Neural crest cell (in vitro differentiated cells): Measurements from ENCODE around the gene SYNE2. TPM values are rescaled to one million over a fixed set of nuclear protein-coding genes. Genes with fewer than 3 reads are reported as not detected.

Experiments
- DNase-seq: peaks from one replicate; pipeline ENCODE4 v3.0.0; 2021; ENCODE audit warnings: low read depth, mixed read lengths, low spot score
- H3K27ac Mint-ChIP-seq: one replicate; pipeline ENCODE4 v1.8.0; 2021; ENCODE audit warnings: mild to moderate bottlenecking, mixed read lengths; ENCODE audit not compliant: unreplicated experiment
- H3K27me3 Mint-ChIP-seq: 2 replicates; pipeline ENCODE4 v1.8.0; 2021; ENCODE audit warnings: low read depth, mild to moderate bottlenecking, mixed read lengths
- H3K36me3 Mint-ChIP-seq: 2 replicates; pipeline ENCODE4 v1.8.0; 2021; ENCODE audit warnings: low read depth, mild to moderate bottlenecking, mixed read lengths
- H3K4me1 Mint-ChIP-seq: 2 replicates; pipeline ENCODE4 v1.8.0; 2021; ENCODE audit warnings: mixed read lengths
- H3K4me3 Mint-ChIP-seq: one replicate; pipeline ENCODE4 v1.8.0; 2021; ENCODE audit warnings: mild to moderate bottlenecking, mixed read lengths
- H3K9me3 Mint-ChIP-seq: 2 replicates; pipeline ENCODE4 v1.8.0; 2021; ENCODE audit warnings: mixed read lengths
- total RNA-seq: library from RNA; stranded (reverse); gene quantifications from 2 replicates; pipeline ENCODE4 v1.2.1, GENCODE V29; 2021
- TF ChIP-seq, protein P1 (sequence below): fragments of 200-600 bp; sonication (generic); conservative IDR thresholded peaks from 2 replicates; pipeline ENCODE4 v1.5.0; 2021; ENCODE audit warnings: antibody characterized with exemption, mild to moderate bottlenecking

SYNE2 gene
- total RNA-seq, 1 donor from 2014 or later, result 84.8 TPM

- no peak for DNase-seq
- Mint-ChIP-seq H3K27ac (no peak overlapping the region), H3K4me3 (no peak overlapping the region), H3K27me3 (no peaks in the 10 kb centered on the region), H3K9me3 (no peaks in the 10 kb centered on the region), H3K4me1 (no peaks in the 10 kb centered on the region), H3K36me3 (peaks cover 26% of the 10 kb centered on the region)
- TF ChIP-seq, protein P1, sequence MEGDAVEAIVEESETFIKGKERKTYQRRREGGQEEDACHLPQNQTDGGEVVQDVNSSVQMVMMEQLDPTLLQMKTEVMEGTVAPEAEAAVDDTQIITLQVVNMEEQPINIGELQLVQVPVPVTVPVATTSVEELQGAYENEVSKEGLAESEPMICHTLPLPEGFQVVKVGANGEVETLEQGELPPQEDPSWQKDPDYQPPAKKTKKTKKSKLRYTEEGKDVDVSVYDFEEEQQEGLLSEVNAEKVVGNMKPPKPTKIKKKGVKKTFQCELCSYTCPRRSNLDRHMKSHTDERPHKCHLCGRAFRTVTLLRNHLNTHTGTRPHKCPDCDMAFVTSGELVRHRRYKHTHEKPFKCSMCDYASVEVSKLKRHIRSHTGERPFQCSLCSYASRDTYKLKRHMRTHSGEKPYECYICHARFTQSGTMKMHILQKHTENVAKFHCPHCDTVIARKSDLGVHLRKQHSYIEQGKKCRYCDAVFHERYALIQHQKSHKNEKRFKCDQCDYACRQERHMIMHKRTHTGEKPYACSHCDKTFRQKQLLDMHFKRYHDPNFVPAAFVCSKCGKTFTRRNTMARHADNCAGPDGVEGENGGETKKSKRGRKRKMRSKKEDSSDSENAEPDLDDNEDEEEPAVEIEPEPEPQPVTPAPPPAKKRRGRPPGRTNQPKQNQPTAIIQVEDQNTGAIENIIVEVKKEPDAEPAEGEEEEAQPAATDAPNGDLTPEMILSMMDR, result no peak
These were observed 367.3 kb downstream of the SYNE2 start for GRCh38 chr14:64220056-64220455.

DNA sequence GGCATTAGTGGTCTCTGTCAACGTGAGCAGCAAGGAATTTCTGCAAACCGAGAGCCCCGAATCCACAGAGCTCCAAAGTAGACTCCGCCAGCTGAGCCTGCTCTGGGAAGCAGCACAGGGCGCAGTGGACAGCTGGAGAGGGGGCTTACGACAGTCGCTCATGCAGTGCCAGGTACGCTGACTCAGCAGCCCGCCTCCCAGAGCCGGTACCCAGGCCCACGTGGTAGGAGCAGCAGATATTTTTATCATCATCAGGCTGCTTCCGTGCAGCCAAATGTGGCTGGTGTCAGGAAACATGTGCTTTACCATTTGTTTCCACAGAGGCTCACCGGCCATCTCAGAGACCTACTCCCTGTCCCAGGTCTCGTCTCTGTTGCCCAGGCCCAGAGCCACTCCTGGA lies 367.7 kb downstream of the SYNE2 start:
- H3K27ac Mint-ChIP-seq, result no peak overlapping the region
- peaks cover 23% of the 10 kb centered on the region for H3K36me3 Mint-ChIP-seq

GRCh38 chr14:64221391-64222003 lies 368.7 kb downstream of the SYNE2 start:
- TF ChIP-seq, protein P1, result no peak
- no peaks in the 10 kb centered on the region for H3K4me1 Mint-ChIP-seq
- no peaks in the 10 kb centered on the region for H3K27me3 Mint-ChIP-seq
- no peaks in the 10 kb centered on the region for H3K9me3 Mint-ChIP-seq
- peaks cover 13% of the 10 kb centered on the region for H3K36me3 Mint-ChIP-seq
- H3K27ac Mint-ChIP-seq, result no peak overlapping the region
- no peak overlapping the region for H3K4me3 Mint-ChIP-seq
- no peak for DNase-seq

More for the DNA sequence above, 367.7 kb downstream of the SYNE2 start:
- DNase-seq, result no peak
- no peaks in the 10 kb centered on the region for H3K4me1 Mint-ChIP-seq
- no peak overlapping the region for H3K4me3 Mint-ChIP-seq
- TF ChIP-seq, protein P1, result no peak
- H3K27me3 Mint-ChIP-seq, result no peaks in the 10 kb centered on the region
- H3K9me3 Mint-ChIP-seq, result no peaks in the 10 kb centered on the region

GRCh38 chr14:64225151-64225757 lies 372.4 kb downstream of the SYNE2 start:
- TF ChIP-seq, protein P1, result no peak
- no peak overlapping the region for H3K27ac Mint-ChIP-seq
- no peak for DNase-seq
- H3K36me3 Mint-ChIP-seq, result peaks cover 10% of the 10 kb centered on the region
- H3K9me3 Mint-ChIP-seq, result no peaks in the 10 kb centered on the region
- H3K27me3 Mint-ChIP-seq, result no peaks in the 10 kb centered on the region
- no peak overlapping the region for H3K4me3 Mint-ChIP-seq
- H3K4me1 Mint-ChIP-seq, result no peaks in the 10 kb centered on the region

DNA sequence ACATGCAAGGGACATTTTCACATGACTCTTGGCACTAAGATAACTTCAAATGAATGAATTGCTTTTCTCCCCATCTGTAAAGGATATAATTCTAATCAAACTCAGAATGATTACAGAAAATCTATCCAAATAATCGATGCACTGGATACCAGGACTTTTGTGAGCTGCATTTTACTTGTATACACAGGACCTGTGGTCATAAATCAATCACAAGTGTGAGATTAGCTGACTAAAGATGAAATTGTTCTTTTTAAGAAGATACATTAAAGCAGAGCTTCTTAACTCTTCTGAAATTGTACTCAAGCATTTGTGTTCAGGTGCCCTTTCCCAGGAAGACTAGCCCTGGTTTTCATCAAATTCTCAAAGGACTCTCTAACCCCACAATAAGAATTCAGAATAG lies 375.1 kb downstream of the SYNE2 start:
- H3K4me3 Mint-ChIP-seq, result no peak overlapping the region
- H3K36me3 Mint-ChIP-seq, result peaks cover 17% of the 10 kb centered on the region
- H3K27ac Mint-ChIP-seq, result no peak overlapping the region
- H3K27me3 Mint-ChIP-seq, result no peaks in the 10 kb centered on the region
- DNase-seq, result no peak
- TF ChIP-seq, protein P1, result no peak
- peaks cover 9% of the 10 kb centered on the region for H3K4me1 Mint-ChIP-seq
- H3K9me3 Mint-ChIP-seq, result no peaks in the 10 kb centered on the region
